Stimulated activated CD4-positive, alpha-beta T cell treated with anti-CD3 and anti-CD28 coated beads, Interleukin-12 subunit alpha, Interleukin-12 subunit beta, amount 100 ng/mL, for 4 hours (primary cell): ENCODE results near the gene IQGAP2.

Source experiments
- DNase-seq: peaks from one replicate; pipeline ENCODE4 v3.0.0-alpha.2; 2020

Gene IQGAP2

DNA sequence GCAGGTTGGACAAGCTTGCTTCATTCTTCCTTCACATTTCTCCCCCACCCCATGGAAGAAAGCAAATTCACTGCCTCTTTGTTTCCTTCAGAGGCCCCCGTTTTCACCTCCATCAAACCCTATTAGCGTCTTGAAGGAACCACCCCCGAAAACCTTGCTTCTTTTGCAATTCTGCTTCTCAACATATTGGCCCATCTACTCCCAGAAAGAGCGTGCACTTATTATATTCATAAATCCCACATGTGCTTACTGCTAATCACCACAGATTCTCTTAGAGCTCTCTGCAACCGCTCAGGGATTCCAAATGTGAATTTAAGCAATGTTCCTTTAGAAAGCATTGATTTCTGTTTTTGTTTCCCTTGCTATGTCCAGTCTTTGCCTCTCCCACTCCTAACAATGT, 219.0 kb downstream of the IQGAP2 start:
- no peak for DNase-seq

DNA sequence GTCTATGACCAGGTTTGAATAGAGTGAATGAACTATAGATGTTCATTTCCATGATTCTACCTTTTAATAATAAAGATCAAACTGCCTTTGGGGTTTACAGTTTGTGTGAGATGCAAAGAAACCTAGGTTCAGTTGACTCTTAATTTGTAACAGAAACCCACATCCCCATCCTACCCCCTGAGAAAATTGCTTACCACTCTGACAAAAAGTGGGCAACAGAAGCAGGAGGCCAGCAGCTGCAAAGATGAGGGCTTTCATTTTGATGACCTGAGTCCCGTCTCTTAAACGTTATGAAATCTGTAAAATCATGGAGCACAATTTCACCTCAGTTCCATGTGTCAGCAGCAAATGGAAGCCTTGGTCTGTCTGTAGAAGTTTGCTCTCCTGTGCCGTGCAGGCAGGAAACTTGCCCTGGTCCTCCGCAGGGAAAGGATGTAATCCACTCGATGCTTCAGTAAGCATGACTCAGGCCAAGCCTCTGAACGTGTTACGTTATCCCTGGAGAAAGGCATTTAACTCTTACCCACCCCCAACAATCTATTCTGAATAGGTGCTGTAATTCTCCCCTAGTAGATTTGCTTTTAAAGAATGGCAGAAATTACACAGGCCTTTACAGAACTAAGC, 220.0 kb downstream of the IQGAP2 start, which contains the start of gene F2RL2:
Gene F2RL2, minus strand, starts transcription at position 431 of the 624 bp plus-strand sequence. Its CDS starts 173 bp downstream, at position 258.
- no peak for DNase-seq

DNA sequence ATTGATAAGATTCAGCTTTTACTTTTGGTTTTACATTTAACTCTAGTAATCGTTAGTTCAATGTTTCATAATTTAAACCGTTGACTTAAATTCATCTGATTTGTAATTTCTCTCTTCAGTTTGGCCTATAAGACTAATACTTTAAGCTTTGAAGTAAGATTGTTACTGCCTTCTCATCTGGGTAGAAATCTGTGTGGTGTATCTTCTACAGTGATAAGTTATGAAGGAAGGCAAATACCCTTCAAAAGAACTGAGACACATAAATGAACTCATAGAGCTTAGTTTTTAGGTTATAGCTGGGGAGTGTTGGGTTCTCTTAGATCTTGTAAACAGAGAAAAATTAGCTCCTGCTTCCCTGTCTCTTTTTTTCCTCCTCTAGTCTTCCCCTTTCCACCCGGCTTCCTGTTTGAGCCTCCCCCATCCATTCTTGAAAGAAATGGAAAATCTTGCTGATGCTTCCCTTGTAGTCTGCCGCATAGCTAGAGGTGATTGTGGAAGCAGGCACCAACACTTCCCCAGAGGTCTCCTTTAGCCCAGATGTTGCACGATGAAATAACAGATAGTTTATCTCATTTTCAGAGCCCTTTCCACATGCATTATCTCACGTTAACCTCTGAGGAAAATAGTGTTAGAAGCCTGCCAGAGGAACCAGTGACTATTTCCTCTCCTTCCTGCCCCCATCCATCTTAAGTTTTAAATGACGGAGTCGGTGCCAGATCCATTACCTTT, 222.2 kb downstream of the IQGAP2 start:
- no peak for DNase-seq

DNA sequence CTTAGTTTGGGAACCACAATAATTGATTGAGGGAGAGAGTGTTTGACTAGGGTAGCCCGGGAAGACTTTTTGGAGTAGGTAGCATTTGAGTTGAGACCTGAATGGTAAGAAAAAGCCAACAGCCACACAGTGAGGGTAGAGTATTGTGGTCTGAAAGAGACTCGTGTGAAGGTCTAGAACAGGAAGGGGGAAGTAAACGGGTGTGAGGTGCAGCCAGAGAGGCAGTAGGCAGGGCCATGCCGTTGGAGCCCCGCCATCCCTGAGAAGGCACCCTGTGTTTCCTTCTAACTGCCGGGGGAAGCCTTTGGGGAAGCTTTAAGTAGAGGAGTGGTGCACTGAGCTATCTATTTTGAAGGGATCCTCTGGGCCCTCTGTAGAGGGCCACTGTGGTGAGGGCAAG, 223.7 kb downstream of the IQGAP2 start:
- no peak for DNase-seq

DNA sequence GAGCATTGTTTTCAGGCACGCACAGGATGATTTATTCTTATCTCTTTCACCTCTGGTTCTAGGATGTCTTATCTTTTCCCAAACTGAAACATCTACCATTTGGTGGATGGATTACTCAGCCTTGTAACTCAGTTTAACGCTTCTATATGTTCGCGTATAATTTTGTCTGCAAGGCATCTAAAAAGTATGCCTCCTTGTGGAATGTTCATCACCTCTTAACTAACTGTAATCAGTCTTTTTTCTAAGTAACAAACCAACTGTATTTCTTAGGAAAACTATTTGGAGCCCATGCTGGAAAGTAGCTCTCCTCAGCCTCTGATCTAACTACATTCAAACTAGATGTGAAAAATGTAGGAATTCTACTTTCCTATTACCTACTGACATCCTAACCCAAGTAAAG, 231.6 kb downstream of the IQGAP2 start:
- no peak for DNase-seq

DNA sequence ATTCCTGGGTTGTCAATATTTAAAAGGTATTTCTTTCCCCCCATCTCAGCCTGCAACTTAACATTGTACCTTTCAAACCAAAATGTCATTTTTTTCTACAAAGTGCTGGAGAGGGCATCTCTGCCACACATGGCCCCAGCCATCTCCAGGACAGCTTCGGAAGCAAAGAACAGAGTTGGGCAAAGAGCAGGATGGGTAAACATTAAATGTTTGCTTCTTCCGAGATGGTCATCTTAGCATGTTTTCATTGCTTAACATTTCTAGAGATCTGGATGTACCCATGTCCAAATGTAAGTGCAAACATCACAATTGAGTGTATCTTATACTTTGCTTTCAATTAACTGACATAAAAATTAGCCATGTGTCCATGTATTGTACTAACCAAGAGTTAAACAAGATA, 234.4 kb downstream of the IQGAP2 start:
- DNase-seq, result no peak

DNA sequence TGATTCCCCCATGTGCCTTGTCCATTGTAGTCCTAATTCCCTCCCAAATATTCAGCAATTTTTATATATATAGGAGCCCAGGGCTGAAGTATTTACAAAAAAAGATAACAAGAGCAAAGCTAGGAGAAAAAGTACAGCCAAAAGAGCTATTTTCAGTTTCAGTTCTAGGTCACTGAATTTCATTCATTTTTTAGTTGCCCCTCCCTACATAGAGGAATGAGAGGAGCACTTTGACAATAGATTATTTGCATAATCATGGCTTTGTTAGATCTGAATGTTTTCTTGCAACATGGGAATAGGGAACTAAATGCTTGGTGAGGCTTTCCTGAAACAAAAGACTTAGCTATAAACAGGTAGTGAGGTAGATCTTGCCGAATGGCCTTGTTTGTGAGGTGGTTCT, 235.4 kb downstream of the IQGAP2 start:
- DNase-seq, result no peak

DNA sequence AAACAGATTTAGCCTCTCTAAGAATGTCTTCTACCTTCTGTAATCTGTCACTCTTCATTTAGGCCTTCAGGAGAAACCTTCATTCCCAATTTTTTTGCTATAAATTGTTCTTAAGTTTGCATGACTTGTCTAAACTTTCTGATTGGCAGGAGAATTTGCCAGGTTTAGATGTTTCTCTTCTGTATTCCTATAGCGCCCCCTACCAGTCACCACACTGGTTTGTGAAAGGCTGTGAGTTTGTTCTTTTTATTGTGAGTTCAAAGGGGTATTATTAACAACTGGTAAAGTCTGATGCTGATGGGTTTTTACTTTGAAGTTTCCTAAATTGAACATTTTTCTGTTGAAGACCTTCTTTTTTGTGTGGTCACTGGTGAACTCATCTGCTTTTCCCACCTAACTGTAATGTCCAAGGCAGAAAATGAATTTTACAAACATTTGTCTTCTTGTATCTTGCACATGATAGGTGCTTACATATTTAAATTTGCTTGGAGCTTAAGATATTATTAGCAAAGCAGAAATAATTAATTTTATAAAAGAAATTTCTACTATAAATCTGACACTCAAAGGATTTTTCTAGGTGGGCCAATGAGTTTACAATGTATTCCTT, 238.5 kb downstream of the IQGAP2 start:
- peak; percentile 54 for DNase-seq

DNA sequence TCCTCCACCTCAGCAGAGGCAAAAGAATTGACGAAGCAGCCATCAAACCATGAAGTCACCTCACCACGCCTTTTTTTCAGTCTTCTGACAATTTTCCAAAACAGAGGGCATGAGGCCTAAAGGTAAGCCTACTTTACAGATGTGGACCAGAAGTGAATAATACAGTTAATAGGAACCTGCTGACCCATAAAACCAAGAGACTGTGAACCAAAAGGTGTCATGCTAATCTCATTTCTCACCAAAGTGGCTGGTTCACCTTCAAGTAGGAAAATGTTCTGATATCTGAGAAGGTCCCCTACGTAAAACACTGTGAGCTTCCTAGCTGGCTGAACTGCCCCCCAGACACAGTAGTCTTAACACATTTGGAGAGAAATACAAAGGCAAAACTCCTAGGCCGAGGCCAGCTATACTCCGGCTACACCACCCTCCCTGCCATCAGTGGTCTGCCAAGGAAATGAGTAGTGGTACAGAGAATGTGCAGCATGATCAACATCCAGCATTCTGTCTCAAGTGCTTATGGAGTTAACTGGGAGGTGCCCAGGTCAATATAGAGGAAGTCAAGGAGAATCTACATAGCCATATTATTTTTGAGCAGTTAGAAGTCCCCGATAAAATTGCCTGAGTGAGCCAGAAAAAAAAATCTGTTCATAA, 239.4 kb downstream of the IQGAP2 start:
- DNase-seq, result no peak

DNA sequence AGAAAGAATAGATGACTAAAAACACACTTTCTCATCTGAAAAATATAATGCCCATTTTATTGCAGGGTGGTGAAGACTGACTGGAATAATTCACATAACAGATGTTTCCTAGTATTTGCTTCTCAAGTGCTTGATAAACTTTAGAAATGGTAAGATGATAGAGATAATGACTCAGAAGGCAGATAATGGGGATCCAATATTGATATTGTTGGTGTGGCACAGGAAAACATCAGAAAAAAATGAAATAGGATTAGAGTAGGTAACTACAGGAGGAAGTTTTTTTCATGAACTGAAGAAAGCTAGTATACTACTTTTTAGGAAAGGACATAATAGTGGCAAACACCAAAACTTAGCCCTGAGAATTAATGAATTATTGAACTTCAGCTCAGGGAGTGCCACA, 240.3 kb downstream of the IQGAP2 start:
- no peak for DNase-seq

DNA sequence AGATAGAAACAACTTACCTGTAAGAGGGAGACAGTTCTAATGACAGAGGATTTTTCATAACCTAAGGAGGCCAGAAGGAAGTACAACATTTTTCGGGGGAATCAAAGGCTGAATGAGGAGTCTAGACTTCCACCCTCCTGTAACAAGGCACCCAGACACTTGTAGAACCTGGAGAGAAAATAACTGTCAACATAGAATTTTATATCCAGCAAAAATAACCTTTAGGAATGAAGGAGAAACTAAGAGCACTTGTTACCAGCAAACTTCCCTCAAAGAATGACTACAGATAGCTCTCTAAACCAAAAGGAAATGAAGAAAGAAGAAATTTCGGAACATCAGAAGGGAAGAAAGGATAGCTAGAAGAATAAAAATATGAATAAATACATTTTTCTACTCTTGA, 246.1 kb downstream of the IQGAP2 start:
- no peak for DNase-seq

DNA sequence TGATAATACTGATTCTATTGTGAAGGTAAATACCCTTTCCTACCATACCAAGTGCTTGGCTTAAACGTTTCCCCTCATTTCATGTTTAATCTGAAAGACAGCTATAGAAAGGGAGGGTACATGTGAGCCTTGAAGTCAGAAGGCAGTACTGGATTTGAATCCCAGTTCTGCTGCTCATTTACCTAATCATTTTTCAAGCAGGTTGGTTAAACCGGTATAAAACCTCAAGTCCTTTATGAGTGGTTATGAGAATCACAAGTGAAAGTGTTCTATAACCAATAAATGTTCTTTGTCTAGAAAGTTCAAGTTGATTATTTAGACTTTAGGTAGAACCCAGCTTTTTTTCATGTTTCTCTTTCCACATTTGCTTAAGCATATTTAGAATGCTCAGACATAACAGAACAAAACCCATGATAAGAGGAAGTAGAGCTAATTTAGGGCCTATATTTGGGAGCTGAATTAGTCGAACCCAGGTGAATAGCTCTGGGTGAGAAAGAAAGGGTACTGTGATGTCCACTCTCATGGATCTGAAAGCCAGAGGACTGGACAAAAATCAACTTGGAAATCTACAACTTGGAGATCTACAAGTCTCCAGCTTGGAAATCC, 249.8 kb downstream of the IQGAP2 start:
- DNase-seq, result no peak

DNA sequence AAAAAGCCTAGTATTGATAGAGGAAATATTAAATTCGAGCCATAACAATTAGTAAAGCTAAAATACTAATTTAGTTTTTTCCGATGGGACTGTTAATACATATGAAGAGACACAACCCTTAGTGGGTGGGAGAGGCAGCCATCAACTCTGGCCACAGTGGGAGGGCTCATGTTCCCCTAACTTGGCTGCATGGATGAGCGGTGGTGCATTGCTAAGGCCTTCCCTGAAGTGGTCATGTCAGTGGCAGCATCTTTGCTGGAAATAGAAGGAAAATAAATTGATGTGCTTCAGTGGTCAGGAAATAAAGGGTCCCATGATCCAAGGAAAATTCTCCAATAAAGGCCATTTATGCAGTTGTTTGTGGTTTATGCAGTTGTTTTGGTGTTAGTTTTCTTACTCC, 254.0 kb downstream of the IQGAP2 start:
- DNase-seq, result no peak

DNA sequence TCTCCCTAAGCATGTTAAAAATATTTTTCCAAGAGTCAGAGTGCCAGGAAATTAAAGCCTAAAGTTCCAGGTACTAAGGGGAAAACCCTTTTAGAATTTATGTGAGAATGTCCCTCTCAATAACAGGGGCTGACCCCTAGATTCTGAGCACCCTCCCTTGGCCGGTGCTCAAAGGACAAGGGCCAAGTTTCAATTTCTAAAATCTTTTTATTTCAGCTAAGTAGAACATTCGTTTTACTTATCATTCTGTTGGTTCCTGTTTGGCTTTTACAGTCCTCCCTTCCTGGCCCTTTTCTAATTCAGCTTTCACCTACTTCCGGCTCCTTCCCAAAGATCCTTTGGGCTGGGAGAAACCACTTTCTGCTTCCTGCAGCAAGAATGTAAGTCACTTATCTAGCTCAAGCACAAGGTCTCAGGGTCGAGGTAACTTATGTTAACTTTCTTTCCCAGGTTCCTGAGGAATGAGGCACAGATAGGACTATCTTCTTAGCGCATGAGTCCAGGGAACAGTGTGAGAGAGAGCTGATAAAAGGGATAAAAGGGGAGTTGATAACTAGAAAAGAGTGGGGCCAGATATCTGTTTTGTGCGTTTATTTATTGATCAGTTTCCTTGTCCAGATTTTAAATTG, 254.7 kb downstream of the IQGAP2 start:
- no peak for DNase-seq

DNA sequence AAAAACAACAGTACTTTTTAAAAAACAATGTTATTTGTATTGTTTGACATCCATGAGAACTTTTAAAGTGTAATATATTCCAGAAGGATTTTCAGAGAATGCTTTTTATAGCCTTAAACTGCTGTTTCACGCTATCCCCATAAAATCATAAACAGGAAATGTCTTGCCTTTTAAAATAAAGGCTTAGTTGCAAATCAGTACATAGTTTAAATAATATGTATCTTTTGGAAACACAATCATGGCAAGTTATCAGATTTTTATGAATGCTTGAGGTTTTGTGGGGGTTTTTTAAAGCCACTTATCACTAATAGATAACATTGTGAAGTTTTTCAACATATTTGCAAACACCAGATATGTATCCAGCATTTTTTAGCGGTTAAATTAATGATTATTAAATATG, 257.3 kb downstream of the IQGAP2 start:
- no peak for DNase-seq

DNA sequence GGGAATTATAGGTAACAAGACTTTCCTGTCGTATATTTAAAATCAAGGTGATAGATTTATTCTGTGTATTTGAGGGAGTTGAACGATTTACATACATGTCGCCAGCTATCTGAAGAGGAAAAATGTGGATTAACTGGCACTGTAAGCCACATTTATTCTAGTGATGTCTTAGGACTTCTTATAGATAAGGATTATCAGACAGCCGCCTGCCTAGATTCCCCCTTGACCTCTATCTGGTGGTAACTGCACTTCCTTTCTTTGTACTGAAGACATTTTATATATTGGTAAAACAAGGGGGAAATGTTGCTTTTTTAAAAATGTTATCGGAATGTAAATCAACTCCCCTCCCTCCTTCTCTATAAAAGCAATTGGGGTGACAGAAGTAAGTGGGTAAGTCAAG, 259.4 kb downstream of the IQGAP2 start:
- no peak for DNase-seq

DNA sequence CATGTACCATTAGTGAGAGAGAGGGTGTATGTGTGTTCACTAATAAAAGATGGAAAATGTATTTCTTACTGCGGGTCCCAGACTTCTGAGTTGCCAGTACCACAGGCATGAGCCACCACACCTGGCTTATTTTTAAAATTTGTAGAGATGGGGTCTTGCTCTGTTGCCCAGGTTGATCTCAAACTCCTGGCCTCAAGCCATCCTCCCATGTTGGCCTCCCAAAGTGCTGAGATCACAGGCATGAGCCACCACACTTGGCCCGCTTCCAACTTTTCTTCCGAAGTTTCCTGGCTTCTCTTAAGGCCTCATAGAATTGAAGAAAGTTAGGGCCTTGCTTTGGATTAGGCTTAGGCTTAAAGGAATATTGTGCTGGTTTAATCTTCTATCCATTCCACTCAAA, 260.5 kb downstream of the IQGAP2 start:
- no peak for DNase-seq

DNA sequence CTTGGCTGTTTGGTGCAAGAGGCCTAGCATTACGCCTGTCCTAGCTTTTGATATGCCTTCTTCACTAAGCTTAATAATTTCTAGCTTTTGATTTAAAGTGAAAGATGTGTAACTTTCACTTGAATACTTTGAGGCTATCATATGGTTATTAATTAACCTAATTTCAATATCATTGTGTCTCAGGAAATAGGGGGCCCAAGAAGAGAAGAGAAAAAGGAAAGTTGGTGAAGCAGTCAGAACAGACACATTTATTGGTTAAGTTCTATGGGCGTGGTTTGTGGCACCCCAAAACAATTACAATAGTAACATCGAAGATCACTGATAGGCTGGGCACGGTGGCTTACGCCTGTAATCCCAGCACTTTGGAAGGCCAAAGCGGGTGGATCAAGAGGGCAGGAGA, 261.0 kb downstream of the IQGAP2 start:
- DNase-seq, result no peak

DNA sequence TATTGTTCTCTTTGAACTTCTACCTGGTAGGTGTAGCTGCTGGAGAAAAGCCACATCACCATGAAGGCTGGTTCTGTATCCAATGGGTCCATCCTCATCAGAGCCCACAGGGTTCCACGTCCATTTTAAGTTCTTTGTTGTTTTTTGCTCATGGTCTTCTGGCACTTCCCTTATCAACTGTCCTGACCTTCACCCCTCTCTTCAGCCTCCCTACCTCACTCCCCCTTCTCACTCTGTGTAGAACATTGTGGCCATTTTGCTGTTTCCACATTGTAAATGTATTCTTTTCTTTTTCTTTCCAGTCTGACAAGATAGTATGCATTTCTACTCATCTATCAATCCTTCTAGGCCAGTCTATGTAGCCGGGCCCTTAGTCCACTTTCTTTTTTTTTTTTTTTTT, 264.4 kb downstream of the IQGAP2 start:
- DNase-seq, result no peak

DNA sequence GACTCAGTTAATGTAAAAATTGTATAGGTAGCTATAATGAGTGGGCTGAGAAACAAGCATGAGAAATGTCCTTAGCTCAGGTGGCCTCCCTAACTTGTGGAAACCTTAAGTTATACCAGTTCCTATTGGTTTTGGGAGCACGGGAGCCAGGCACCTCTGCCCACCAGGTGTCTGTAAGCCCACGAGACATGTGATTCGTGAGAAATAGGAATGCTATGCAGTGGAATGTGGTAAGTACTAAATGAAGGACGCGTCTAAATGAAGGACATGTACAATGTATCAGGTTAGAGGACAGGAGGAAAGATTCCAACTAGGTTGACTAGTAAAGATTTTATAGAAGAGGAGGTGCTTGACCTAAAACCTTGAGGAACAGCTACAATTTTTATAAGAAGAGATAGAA, 266.2 kb downstream of the IQGAP2 start:
- DNase-seq, result no peak

DNA sequence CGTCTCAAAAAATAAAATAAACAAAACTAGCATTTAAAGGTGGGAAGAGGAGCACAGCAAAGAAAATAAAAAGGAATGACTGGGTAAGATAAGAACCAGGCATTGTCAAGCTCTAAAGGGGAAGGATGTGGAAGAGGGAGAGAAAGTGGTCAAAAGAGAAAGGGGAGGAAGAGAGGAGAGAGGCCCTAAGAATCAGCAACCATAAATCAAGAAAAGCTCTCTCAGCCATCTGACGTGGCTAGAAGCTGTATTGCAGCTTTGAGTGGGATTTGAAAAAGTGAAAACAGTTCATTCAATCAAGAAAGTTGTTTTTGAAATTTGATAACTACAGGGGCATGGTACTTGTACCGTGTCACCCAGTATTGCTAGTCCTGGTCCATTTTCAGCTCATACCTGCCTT, 267.4 kb downstream of the IQGAP2 start:
- no peak for DNase-seq

DNA sequence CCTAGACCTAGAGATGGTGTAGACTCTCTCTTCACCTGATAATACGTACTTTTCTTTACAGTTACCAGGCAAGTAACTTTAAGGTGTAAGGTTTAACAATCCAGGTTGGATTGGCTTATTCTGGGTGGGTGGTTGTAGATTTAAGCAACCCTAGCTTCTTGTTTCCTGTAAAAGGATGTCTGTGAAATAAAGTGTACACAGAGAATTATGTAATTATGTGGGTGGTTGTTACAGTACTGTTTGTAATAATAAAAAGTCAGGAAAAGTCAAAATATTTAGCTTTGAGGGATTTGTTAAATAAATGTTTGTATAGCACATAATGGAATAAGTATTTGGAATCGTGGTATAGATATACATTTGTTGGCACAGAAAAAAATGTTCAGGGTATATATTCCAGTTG, 269.2 kb downstream of the IQGAP2 start:
- no peak for DNase-seq

DNA sequence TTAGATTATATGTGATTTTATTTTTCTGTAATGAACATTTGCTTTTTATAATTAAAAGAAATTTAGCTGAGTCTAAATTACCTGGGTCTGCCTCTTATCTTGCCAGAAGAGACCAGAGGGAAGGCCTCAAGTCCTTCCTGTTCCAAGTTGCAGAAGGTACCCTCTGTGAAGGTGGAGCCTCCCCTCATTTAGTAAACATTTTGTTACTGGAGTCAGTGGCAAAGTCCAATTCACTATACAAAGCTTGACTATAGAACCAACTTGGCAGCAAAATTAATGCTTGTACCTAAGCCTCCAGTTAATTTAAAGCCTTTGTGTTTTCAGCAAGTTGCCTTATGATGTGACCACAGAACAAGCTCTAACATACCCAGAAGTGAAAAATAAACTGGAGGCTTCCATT, 270.0 kb downstream of the IQGAP2 start:
- no peak for DNase-seq
